NK-92 (cell line): Measurements from ENCODE around the gene TTLL10.

Experiments
- DNase-seq: peaks from one replicate; lab custom pipeline; 2025; ENCODE audit not compliant: unreplicated experiment; lab: John Stamatoyannopoulos, UW

Gene TTLL10

GRCh38 chr1:1157426-1157913 is 16.2 kb upstream of the TTLL10 start:
- DNase-seq = no peak

- no peak for DNase-seq
Observed at GRCh38 chr1:1157914-1158710, 15.6 kb upstream of the TTLL10 start.

GRCh38 chr1:1160281-1160930 is 13.3 kb upstream of the TTLL10 start:
- DNase-seq = no peak

GRCh38 chr1:1161078-1161682 is 12.5 kb upstream of the TTLL10 start:
- no peak for DNase-seq

- DNase-seq = no peak
Observed at GRCh38 chr1:1161683-1162079, 12.0 kb upstream of the TTLL10 start.

GRCh38 chr1:1162597-1163537 is 10.8 kb upstream of the TTLL10 start:
- no peak for DNase-seq

GRCh38 chr1:1163538-1164070 is 10.1 kb upstream of the TTLL10 start:
- DNase-seq = no peak

GRCh38 chr1:1164361-1164700 is 9.3 kb upstream of the TTLL10 start:
- no peak for DNase-seq

- no peak for DNase-seq
Observed at GRCh38 chr1:1164701-1165451, 8.8 kb upstream of the TTLL10 start.

GRCh38 chr1:1165485-1165884 is 8.2 kb upstream of the TTLL10 start:
- no peak for DNase-seq

GRCh38 chr1:1165900-1166421 is 7.7 kb upstream of the TTLL10 start:
- DNase-seq = no peak

GRCh38 chr1:1166642-1167397 is 6.9 kb upstream of the TTLL10 start:
- no peak for DNase-seq

- no peak for DNase-seq
Observed at GRCh38 chr1:1167398-1167821, 6.3 kb upstream of the TTLL10 start.

GRCh38 chr1:1167841-1168450 is 5.7 kb upstream of the TTLL10 start:
- DNase-seq = no peak

- DNase-seq = no peak
Observed at GRCh38 chr1:1168451-1169411, 4.9 kb upstream of the TTLL10 start.

- no peak for DNase-seq
Observed at GRCh38 chr1:1169429-1170214, 4.1 kb upstream of the TTLL10 start.
